ENCODE data around the gene CPNE5.

The CPNE5 gene

GRCh38 chr6:36838896-36839748 lies at the start of gene CPNE5:
CPNE5 (minus strand) TSS chr6:36839444; CDS start chr6:36839377, 67 bp downstream.
- no peak for DNase-seq

- no peak for DNase-seq
Observed at GRCh38 chr6:36888115-36888643, 48.9 kb upstream of the CPNE5 start.

GRCh38 chr6:36886950-36887618 lies 47.8 kb upstream of the CPNE5 start:
- no peak for DNase-seq

- peak; percentile 97 to 99 for DNase-seq
Observed at GRCh38 chr6:36885461-36886401, 46.5 kb upstream of the CPNE5 start, which contains the start of gene C6orf89. C6orf89 (plus strand) TSS chr6:36885952; CDS start chr6:36899445, 13,493 bp downstream.

- DNase-seq: no peak
Observed at GRCh38 chr6:36884610-36885009, 45.4 kb upstream of the CPNE5 start.

- no peak for DNase-seq
Observed at GRCh38 chr6:36875250-36875633, 36.0 kb upstream of the CPNE5 start.

GRCh38 chr6:36874443-36875249 lies 35.4 kb upstream of the CPNE5 start, which contains the start of gene PPIL1:
PPIL1 (minus strand) TSS chr6:36874803; CDS start chr6:36874772, 31 bp downstream.
- DNase-seq: peak; percentile 95 to 97

GRCh38 chr6:36873612-36874442 lies 34.6 kb upstream of the CPNE5 start:
- DNase-seq: peak; percentile 34 to 55

- DNase-seq: no peak
Observed at GRCh38 chr6:36873115-36873514, 33.9 kb upstream of the CPNE5 start.

- no peak for DNase-seq
Observed at GRCh38 chr6:36871686-36872085, 32.4 kb upstream of the CPNE5 start.

GRCh38 chr6:36867471-36868224 lies 28.4 kb upstream of the CPNE5 start:
- DNase-seq: no peak

GRCh38 chr6:36865835-36866234 lies 26.6 kb upstream of the CPNE5 start:
- peak; percentile 12 to 56 for DNase-seq

- DNase-seq: peak; percentile 60 to 86
Observed at GRCh38 chr6:36863670-36864540, 24.7 kb upstream of the CPNE5 start.

- DNase-seq: no peak
Observed at GRCh38 chr6:36862848-36863382, 23.7 kb upstream of the CPNE5 start.

- DNase-seq: no peak
Observed at GRCh38 chr6:36862164-36862847, 23.1 kb upstream of the CPNE5 start.

- no peak for DNase-seq
Observed at GRCh38 chr6:36860126-36860525, 20.9 kb upstream of the CPNE5 start.

GRCh38 chr6:36858407-36858981 lies 19.2 kb upstream of the CPNE5 start:
- no peak for DNase-seq

GRCh38 chr6:36857325-36857724 lies 18.1 kb upstream of the CPNE5 start:
- DNase-seq: no peak
